Stimulated activated CD4-positive, alpha-beta T cell treated with anti-CD3 and anti-CD28 coated beads, TNF-alpha, amount 100 ng/mL, for 24 hours (primary cell): ENCODE data around the gene YWHAH.
A peak's percentile ranks its signal among the peaks of the same experiment; 100 is the strongest.

Experiments
- DNase-seq, 3 experiments: peaks; one replicate each; pipeline ENCODE4 v3.0.0-alpha.2; 2020; ENCODE audit warnings: low read depth in 3 of 3

YWHAH gene

DNA sequence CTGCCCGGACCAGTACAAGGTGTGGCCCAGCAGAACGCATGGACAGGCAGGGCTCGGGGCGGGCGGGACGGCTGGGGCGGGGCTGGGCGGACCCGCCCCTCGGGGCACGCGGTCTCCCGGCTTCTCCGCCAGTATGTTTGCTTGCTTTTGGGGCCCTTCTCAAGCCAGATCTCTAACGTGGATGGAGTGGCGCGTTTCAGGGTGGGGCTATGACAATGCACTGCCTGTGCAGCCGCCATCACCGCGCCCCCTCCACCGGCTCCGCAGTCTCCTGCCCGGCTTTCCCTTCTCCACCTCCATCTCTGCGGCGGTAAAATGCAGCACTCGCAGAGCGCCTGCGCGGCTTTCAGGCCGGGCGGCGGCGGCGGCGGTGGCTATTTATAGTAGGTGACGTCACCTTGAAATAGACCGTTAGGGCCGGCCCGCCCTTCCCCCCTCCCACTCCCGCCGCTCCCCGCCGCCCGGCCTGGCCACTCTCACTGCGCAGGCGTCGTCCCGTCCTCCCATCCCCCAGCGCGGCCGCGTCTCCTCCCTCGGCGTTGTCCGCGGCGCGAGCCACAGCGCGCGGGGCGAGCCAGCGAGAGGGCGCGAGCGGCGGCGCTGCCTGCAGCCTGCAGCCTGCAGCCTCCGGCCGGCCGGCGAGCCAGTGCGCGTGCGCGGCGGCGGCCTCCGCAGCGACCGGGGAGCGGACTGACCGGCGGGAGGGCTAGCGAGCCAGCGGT is at the start of gene YWHAH:
TSS of gene YWHAH (plus strand) at position 558 of the 722 bp plus-strand sequence. CDS start 199 bp downstream, outside the sequence.
- peak; percentile 79 to 93 (median 85) for DNase-seq

DNA sequence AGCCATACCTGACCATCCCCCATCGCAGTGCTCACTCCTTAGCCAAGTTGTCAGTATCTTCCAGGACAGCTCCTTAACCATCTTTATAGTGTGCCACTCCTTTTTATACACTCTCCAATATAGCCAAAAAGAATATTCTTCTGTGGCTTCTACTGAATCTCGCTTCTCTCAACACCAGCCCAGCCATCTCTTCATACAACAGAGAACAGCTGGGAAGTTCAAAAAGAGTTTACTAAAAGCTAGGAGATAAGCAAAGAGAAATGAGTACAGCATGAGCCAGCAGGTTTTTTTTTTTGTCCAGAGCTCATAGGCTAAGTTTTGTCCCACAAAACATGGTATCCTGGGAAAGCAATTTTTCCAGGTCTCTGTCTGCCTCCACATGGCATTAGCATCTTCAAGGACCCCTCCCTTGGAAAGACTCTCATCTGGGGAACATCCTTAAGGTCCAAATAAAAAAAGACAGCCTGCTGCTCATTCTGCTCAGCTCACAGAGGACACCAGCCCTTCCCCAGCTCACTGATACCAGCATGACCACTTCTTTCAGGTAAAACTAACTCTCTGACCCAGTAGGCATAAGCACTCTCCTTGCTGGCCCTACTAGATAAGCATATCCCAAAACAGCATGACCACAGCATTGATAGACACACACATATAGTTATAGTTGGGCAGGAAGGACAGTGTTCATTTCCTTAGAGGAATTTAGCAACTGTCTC is 48.8 kb upstream of the YWHAH start:
- no peak for DNase-seq

DNA sequence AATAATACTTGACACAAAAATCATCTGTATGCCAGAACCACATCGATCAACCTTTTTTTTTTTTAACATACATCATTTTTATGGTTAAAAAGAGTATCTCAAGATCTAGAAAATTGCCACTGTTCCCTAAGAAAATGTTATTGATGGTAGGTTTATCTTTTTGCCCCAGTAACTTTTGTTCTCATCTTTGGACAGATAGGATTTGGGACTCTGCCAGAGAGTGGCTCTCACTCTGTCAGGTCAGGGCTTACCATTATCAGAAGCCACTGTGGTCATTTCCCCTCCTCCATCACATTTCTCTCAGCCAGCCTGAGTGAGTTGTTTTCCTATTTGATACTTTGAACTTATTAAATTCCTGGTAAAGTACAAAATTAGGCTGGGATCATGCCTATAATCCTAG is 47.9 kb upstream of the YWHAH start:
- no peak for DNase-seq

DNA sequence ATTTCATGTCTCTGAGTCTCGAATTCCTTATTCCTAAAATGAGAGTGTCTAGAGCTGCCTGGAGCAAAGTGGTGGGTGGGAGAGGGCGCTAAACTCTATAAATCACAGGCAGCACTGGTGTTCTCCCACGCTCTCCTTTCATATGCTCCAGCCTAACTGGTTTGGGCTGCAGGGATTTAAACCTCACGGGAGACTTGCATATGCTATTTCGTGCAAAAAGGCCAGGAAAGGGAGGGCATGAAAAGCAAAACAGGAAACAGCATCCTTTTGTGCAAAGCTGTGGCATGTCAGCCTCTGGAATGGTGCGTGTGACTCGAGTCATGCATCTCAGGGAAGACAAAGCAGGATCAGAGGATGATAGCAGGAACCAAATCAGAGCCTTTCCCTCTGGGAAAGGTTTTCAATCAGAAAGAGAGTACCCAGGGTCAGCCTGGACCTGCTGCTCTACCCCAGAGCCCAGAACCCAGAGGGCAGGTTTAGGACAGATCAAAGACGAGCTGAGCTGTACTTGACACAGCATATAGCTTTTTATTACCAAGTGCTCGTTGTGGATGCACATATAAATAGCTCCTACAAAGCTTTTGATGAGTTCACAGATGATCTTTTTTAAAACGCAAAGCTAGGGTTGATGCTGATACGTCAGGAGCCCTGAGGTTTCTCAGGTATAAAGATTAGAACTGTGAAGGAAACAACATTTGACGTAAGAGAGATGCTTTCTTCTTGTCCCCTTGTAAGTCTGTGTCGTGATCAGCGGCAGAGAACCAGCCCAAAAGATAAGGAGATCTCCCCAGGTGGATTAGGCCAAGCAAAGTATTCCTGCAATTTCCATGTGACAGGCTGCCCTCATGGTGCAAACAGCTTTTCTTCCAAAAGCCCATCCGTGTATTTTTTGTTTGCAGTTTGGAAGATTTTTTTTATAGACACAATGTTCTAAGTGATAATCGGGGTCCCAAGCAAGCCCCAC is 46.2 kb upstream of the YWHAH start:
- no peak for DNase-seq

DNA sequence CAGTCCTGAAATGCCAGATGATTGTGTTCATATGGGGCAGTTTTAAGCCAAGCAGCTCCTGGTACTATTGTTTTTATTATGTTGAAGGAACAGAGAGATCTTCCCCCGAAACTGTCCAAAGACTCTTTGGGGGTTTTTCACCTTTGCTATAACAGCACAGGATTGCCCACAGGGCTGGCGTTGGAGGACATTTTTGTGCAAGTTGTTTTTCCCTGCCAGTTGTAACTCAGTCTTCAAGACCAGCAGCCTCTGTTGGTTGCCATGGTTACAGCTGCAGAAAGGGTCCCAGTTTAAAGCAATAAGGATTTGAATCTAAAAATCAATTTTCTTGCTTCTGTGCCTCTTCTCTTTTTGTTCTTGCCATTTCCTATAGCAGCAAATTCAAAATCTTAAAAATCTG is 45.4 kb upstream of the YWHAH start:
- no peak for DNase-seq

DNA sequence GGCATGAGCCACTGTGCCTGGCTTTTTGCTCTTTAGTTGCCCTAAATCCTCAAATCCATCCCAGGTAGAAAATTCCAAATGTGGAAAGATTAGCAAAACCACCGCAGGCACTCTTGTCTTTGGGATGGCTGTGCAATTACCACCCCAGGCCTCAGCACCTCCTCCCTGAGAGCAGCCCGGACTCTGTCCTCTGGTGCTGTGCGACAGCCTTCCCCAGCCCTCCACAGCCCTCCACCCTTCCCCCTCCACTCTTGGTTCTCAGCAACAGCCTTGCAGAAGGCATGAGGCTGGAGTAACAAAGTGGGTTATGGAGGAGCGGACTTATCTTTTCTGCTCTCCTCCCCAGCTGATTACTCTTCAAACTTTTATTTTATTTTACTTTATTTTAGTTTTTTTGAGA is 44.7 kb upstream of the YWHAH start:
- no peak for DNase-seq

DNA sequence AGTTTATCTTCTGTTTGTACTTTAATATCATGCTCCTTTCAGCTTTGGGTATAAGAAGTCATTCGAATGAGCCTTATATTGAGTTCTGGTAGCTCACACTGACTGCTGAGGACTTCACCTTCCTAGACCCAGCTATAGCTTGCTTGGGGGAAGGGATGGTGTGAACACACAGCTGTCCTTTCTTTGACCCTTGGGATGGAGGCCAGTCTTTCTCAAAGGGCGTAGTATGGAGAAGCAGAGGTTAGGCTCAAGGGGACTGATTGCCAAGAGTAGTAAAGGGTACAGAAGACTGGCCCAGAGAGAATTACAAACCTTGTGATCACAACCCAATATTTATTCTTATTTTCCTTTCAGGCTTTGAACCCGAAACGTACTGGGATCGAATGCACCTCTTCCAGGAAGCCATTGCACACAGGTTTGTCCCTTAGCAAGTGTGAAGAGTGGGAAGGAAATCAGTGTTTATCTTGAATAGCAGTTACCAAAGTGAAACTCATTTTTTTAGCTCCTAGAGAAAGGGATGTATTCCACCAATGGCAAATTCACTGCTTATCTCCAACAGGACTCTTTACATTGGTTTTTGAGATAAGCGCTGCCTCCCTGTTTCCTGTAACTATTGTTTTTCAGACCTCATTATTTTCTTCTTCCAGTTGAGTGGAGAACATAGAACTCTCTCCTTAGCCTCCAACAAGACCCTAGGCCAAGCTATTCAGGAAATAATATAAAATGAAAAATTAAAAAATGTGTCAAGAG is 42.8 kb upstream of the YWHAH start:
- no peak for DNase-seq

DNA sequence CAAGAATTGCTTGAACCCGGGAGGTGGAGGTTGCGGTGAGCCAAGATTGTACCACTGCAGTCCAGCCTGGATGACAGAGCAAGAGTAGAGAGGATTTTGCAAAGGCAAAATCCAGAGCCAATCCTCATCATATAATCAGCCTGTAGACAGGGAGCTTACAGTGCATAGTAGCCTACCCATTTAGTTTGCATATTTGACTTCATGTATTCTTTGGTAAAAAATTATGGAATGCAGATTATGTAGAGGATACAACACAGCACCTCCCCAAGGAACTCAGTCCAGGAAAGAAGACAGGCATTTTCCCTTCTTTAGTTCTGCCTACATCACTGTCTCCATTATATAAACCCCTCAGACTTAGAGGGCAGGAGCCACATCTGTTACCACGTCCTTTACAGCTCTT is 39.7 kb upstream of the YWHAH start:
- no peak for DNase-seq

DNA sequence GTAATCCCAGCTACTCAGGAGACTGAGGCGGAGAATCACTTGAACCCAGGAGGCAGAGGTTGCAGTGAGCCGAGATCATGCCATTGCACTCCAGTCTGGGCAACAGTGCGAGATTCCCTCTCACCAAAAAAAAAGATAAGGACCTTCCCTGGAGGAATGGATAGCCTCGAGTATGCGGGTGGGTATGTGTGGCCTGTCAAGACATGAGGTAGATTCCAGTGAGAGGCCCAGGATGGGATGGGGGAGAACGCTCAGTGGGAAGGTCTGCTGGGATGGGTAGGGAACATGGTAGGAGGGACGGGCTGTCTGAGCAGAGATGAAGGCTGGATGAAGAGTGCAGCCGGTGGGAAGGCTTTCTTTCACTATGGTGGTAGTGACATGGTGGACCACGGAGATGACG is 39.0 kb upstream of the YWHAH start:
- no peak for DNase-seq

DNA sequence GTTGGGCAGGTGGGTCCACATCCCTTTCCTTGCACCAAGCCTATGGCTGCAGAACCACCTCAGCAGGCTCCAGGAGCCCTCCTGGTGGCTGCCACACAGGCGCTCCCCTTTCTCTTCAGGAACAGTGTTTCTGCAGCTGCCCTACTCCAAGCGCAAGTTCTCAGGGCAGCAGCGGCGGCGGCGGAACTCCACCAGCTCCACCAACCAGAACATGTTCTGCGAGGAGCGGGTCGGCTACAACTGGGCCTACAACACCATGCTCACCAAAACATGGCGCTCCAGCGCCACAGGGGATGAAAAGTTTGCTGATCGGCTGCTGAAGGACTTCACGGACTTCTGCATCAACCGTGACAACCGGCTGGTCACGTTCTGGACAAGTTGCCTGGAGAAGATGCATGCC is 38.2 kb upstream of the YWHAH start:
- DNase-seq, result no peak

DNA sequence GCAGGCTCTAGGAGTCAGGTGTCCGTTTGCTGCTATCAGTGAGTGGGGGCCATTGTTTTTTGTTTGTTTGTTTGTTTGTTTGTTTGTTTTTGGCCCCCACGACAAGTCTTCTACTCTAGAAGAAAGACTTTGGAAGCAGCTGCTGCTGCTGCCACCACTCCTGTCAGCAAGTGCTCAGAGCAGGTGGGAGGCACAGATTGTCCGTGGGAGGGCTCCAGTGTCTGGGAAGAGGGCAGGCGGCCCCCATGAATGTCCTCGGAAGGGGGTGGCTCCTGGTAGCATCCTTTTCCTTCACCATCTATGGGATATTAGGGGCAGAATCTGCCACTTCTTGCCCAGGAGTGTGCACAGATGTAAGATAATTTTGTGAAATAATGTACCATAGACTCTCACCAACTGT is 37.8 kb upstream of the YWHAH start:
- no peak for DNase-seq

DNA sequence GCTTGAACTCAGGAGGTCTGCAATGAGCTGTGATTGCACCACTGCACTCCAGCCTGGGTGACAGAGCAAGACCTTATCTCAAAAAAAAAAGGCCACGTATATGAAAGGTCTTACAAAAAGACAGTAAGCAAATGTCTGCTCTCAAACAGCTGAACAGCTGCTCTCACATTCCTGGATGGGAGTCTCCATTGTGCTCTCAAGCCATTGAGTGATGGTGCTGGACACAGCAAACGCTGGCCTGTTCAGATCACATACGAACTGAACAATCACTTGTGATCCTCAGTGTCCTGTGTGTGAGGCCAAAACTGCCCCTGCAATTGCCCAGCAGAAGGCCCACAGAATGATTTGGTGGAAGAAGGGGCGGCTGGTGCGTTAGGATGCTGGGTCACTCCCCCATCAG is 34.4 kb upstream of the YWHAH start:
- DNase-seq, result no peak

DNA sequence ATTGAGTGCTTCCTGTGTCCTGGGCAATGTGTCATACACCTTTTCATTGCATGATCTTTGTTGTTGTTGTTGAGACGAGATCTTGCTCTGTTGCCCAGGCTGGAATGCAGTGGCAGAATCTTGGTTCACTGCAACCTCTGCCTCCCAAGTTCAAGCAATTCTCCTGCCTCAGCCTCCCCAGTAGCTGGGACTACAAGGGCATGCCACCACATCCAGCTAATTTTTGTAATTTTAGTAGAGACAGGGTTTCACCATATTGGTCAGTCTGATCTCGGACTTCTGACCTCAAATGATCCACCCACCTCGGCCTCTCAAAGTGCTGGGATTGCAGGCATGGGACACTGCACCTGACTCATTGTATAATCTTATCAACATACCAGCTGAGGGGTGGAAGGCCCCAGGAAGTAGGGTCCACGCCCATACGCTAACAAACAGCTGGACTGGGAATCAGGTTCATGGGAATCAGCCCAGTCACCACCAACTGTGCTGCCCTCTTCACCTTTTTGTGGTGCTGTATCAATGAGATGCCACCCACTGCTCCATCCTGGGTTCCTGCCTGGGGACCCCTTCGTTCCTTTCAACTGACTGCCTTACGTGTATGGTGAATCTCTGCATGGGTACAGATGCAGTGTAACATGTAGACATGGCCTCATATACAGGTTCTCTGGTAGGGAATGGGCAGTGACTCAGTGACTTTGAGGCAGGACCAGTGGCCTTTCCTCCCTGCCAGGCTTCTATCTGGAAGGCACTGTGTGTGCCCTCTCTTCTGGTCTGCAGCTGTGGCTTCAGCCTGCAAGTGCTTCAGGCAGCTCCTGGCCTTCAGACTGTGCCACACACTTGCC is 32.5 kb upstream of the YWHAH start:
- DNase-seq, result no peak

DNA sequence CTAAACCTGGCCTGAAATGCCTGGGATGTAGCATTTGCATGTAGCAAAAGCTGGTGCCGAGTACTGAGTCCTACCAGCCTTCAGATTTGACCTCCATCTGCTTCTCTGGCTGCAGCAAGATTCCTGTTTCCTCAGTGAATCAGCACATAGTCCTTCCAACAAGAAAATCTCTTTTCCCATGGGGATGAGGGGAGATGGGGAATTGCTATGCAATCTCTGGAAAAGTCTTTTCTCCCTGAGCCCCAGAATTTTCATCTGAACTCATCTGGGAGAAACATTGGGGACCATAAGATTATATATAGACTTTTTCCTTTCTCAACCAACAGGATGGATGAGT is 32.0 kb upstream of the YWHAH start:
- DNase-seq, result no peak

DNA sequence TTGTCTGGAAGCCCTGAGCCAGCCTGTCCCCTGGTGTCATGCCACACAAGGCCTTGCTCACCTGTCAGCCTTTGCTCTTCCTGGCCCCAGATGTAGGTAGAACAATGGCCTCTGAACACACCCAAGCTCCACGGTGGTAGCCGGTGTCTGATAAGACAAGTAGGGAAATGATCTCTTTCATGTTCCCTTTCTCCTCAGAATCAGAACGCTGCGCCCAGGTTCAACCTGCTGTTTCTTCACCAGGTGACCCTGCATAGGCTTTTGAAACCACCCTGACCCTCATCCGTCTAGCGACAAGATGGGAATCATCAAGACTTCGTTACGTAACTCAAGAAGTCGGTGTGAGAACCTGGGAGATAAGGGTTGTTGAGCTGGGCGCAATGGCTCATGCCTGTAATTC is 28.7 kb upstream of the YWHAH start:
- no peak for DNase-seq

DNA sequence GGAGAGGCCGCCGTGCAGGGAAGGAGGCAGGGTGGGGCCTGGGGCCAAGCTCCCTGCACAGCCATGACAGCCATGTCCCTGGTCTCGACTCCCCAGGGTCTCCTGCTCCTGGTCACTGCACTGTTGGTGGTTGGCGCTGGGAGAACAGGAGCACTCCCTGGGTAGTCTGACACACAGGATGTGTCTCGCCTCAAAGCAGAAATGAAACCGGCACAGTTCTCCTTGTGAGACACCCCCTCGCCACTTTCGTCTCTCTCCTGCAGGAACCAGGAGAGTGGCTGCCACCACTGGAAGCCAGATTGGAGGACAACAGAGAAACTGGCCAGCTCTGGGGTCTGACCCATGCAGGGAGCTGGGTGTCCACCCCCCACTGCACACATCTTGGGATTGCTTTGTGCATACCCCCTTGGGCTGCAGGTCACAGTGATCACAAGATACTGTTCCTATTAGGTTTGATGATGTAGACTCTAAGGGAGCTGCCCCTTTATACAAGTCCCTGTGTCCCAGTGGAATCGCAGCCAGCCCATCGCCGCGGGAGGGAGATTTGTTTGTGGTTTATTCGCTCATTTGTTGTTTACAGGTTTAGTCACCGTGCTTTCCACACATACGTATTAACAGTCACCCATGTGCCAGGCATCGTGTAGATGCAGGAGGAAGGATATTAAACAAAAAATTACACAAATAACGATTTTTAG is 27.0 kb upstream of the YWHAH start:
- no peak for DNase-seq

DNA sequence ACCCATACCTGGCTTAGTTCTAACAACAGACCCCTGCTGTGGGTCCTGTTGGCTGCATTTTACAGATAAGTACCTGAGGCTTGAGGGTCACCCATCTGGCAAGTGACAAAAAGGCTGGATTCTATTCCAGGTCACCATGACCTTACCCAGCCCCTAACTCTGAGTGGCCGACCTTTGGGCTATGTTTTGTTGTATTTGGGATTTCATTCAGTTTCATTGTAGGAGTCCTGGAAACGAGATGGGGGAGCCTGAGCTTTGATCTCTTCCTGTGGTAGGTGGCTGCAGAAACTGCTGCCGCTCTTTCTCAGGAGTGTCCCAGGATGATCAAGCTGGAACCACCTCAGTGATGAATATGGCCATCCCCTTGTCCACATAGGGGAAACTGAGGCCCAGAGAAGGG is 24.6 kb upstream of the YWHAH start:
- DNase-seq, result no peak

DNA sequence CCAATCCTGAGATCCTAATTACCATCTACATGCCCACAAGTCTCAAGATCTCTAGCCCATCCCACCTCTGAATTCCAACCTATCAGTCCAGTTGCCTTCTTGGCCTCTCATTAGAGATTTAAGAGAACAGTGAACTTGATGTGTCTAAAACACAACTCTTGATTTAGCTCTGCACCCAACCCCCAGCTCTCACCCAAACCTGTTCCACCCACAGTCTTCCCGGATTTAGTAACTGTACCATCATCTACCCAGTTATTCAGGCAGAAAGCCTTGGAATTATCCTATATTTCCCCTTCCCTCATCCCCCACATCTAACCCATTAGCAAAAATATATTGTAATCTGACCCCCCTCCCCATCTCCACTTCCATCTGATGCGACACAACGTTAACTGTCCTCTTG is 24.0 kb upstream of the YWHAH start:
- DNase-seq, result no peak

DNA sequence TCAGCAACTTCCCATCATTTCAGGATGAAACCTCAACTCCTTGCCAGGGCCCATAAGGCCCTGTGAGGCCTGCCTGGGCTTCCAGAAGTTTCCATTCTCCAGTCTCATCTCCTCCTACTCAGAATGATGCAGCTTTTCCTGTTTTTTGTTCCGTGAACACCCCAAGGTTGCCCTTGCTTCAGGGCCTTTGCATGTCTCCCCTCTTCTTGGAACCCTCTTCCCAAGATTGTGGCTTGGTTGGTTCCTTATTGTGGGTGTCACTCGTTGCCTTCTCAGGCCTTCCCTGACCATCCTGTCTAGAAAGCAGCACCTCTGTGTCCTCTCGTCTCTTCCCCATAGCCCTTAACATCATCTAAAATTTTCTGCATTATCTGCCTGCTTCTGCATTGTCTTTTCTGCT is 23.2 kb upstream of the YWHAH start:
- DNase-seq, result no peak

DNA sequence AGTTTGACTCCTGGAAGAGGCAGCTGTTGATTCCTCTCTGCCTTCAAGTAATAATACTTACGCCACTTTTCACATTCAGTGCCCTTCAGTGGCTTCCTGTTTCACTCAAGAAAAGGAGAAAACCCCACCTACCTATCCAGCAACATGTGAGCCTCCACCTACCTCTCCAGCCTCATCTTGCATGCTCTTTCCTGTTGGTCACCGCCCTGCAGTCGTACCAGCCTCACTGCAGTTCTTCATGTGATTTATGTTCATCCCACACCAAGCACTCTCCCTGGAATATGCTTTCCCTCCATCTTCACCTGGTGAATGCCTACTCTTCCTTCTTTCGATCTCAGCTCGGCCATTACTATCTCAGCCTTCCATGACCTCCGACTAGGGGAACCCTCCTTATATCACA is 21.8 kb upstream of the YWHAH start:
- no peak for DNase-seq
